HS-27A (cell line): ENCODE results near the gene UNKL.

Source experiments
- DNase-seq: peaks from one replicate; pipeline ENCODE4 v3.0.0-alpha.2; 2012; ENCODE audit warnings: low read depth, missing footprints

Gene UNKL, protein sequence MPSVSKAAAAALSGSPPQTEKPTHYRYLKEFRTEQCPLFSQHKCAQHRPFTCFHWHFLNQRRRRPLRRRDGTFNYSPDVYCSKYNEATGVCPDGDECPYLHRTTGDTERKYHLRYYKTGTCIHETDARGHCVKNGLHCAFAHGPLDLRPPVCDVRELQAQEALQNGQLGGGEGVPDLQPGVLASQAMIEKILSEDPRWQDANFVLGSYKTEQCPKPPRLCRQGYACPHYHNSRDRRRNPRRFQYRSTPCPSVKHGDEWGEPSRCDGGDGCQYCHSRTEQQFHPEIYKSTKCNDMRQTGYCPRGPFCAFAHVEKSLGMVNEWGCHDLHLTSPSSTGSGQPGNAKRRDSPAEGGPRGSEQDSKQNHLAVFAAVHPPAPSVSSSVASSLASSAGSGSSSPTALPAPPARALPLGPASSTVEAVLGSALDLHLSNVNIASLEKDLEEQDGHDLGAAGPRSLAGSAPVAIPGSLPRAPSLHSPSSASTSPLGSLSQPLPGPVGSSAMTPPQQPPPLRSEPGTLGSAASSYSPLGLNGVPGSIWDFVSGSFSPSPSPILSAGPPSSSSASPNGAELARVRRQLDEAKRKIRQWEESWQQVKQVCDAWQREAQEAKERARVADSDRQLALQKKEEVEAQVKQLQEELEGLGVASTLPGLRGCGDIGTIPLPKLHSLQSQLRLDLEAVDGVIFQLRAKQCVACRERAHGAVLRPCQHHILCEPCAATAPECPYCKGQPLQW

DNA sequence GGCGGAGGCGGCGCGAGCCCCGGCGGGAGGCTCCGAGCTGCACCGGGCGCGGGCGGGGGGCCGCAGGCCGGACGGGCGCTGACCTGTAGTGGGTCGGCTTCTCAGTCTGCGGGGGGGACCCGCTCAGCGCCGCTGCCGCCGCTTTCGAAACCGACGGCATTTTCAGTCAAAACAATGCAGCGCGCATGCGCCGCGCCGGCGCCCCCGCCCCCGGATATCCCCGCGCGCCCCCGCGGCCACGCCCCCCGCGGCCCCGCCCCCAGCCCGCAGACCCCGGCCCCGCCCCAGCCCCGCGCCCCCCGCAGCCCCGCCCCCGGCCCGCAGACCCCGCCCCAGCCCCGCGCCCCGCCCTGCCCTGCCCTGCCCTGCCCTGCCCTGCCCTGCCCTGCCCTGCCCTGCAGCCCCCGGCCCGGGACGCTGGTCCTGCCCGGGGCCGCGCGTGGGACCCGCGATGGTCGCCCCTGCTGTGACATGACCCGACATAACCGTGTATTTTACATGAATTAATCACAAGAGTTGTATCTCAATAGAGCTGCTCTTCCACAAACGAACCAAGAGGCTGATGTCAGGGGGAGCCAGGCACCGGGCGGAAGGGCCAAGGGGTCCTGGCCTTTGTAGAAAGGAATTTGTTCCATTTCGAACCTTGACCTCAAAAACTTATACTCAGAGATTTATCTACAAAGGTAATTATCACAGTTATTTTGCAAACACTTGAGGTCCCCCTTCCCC, at the start of gene UNKL:
Gene UNKL (minus strand): TSS at position 173 of the 729 bp plus-strand sequence. CDS start 13 bp downstream, at position 160.
- no peak for DNase-seq

DNA sequence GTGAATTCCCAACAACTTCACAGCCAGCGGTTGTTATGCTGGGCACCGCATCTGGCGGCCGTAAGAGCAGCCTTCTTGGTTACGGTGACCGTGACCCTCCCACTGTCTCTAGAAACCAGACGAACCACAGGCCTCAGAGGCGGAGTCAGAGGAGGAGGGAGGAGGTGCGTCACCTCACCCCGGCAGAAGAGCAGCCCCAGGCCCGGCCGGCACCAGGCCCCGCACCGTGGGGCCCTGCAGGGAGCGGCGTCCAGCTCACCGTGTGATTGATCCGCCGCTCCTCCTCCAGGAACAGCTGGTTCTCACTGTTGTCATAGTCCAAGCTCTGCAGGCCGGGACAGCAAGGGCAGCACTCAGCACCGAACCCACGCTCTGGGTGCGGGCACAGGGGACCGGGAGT, 46.6 kb upstream of the UNKL start:
- no peak for DNase-seq

DNA sequence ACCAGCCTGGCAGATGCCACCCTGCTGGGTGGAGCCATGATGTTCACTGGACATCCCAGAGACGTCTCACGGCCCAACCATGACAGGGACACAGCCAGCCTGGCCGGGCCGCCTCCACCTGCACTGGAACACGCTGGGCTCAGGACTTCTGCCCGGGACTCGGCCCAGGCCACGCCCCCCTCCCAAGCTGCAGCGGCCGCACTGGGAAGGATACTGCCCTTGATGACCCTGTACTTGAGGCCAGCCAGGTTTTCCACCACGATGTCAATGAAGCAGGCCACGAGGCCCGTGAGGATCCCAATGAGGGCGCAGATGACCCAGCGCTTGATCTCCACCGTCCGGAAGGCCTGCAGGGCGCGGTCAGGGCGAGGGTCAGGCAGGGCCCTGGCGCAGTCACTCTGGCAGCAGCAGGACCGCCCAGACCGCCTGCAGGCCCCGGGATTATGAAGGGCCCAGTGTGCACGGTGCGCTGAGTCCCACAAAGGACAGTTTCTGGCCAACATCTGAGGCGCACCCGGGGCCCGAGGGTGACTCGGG, 46.2 kb upstream of the UNKL start:
- no peak for DNase-seq

DNA sequence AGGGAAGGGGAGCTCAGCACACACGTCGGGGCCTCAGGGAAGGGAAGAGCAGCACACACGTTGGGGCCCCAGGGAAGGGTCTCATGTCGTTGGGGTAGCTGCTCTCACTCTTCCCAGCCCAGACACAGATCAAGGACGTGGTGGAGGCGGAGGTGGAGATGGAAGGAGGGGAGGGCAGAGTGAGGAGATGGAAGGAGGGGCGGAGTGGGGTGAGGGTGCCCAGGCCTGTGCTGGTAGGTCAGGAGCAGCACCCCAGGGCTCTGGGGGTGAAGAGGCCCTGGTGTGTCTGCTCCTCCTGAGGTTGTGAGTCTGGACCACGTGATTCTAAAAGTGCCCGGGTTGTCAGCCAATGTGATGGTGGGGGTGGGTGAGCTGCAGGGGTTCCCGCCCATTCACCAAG, 45.5 kb upstream of the UNKL start:
- no peak for DNase-seq

DNA sequence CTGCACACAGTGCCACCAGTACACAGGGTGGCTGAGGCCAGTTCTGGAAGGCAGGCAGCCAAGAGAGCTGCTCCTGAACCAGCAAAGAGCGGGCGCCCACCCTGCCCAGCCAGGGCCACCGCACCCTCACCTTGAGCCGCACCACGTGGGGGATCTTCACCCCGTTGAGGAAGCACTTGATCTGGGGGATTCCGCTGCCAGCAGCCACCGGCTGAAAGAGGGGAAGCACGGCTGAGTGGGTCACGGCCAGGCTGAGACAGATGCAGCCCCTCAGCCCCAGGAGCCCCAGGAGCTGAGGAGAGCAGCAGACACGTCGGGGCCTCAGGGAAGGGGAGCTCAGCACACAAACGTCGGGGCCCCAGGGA, 44.5 kb upstream of the UNKL start:
- DNase-seq = no peak

DNA sequence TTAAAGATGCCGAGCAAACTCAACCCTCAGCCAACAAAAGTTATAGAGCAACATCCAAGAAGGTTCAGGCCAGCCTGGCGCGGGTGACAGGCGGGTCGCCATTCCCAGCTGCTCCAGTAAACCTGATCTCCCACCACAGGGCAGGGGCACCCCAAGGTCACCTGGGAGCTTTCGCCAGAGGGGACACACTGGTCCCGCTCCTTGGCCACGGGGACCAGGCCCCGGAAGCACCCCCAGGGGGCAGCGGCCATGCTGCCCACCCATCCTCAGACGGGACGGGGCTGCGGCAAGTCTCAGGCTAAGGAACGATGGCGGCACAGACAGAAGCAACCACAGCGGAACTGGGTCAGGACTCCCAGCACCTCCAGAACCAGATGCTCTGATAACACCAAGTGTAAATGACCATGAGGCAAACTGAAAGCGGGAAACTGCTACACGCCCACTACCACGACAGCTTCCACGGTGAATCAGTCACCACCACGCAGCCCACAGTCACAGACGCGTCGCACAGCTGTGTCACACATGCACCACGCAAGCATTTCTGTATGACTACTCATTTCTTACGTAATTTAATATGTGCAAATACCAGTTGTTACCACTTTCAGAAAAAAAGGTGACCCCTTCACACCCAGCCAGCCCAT, 44.0 kb upstream of the UNKL start:
- no peak for DNase-seq

DNA sequence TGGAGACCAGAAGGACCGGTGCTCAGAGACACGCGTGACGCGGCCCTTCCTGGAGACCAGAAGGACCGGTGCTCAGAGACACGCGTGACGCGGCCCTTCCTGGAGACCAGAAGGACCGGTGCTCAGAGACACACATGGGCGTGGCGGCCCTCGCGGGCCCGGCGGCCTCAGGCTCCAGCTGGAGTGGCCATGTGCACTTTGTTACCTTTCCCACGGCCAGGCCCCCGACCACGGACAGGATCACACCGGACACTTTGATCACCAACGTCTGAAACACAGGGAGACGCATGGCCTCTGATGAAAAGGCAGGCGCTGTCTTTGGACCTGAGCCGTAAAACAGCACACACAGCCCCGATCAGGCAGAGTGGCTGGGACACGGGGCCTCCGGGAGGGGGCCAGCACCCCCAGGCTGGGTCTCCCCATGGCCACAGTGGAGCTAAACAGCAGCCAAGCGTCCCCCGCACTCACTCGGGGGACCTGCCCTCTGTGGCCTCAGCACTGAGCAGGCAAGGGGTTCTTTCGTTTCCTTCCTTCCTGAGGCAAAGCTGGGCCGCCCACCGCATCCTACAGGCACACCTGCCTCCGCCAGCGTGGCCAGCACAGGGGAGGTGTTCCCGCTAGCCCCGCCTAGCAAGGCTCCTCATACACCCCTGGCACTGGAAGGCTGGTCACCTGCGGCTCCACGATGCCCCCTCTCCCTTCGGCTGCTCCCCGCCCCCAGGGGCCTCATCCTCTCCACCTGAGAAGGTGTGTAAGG, 43.2 kb upstream of the UNKL start:
- no peak for DNase-seq

DNA sequence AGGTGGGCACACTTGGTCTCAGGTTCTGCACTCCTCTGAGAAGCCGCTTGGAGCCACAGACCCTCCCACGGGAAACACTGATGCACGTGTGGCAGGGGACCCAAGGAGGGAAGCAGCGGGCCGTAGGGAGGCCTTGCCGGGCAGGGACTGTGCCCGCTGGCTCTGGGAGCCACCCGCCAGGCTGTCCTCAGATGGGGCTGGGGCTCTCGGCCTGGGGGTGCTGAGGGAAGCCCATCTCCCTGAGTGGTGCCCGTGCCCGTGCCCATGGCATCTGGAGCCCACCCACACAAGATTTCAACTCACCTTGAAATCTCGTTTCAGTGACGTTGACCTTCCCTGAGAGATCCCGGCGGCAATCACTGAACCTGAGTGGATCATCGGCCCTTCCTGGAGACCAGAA, 42.4 kb upstream of the UNKL start:
- DNase-seq = no peak

DNA sequence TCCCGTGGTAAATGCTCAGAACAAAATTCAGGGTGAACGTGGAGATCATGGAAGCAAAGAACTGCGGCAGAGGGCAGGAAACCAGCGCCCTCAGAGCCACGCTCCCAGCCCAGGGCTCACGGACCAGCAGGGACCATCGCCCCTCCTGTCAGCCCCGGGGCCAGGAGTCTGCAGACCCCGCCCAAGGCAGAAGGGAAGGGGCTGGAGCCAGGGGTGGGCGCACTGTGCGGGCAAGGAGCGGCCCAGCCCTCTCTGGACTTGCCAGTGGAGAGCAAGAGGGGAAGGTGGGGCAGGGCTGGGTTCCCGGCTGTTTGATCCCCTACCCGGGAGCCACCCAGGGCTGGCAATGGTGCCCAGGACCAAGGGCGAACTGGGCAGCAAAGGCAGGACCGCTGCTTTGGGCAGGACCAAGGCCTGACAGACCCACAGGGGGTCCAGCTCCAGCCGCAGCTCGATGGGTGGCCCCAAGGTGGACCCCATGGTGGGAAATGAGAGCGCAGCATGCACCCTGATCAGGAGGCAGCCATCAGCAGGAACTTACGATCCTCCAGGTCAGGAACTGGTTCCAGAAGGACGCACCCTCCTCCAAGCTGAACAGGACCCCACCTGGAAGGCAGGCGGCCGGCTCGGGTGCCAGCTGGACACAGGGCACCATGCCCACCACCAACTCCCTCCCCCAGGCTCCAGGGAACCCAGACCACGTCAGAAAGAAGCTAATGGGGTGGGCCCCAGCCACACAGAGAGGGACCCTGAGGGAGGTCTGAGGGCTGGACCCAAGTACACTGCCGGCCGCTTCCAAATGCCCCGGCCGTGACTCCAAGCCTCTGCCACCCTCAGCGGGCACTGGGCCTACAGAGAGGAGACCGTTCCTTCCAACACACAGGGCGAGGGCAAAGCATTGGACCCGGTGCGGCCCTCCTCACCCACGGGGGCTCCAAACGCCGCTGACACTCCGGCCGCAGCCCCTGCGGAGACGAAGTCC, 41.0 kb upstream of the UNKL start:
- DNase-seq = no peak

DNA sequence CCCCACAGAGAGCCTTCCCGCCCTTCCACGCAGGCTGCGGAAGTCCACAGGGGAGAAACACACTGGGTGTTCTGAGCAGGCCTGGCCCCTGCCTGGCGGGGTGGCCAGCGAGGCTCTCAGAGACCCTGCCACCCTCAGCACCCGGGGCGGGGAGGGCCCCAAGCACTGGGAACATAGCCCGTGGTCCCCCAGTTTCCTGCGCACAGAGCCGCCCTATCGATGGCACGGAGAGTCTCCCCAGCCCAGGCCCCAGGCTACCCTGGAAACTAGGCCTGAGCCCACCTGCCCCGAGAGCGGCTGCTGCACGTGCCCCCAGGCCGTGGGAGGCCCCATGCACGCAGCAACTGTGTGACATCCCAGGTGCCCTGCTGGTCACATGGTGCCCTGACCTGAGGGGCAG, 40.1 kb upstream of the UNKL start:
- no peak for DNase-seq

DNA sequence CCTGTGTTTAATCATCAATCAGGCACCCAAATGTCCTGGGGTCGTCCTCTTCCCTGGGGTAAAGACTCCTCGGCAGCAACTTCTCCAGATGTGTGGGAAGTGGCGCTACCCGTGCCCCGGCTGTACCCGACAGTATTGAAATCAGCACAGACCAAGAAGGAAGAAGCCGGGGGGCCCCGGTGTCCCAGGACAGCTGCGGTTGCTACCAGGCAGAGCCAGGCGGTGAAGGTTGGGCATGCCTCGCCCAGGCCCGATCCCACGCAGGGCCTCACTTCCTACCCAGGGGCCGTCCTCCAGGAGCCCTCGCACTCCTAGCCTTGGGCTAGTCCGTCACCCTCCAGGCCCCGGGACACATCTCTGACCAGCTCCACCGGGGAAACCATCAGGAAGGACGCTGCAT, 38.8 kb upstream of the UNKL start:
- DNase-seq = no peak

DNA sequence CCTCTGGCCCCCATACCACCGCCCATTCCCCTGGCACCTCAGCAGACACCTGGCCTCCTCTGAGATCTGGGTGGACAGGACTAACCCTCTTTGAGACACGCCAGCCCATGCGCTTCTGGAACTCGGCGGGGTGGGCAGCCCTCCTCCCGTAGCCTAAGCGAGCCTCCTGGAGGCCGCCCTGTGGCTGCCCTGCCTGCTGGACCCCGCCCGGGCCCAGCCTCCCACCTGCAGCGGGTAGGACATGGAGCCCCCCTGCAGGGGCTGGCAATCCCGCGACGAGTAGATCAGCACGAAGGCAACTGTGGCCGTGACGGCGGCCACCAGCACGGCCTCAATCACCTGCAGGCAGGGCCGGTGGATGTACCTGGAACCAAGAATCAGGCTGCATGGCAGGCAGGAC, 38.0 kb upstream of the UNKL start:
- no peak for DNase-seq

DNA sequence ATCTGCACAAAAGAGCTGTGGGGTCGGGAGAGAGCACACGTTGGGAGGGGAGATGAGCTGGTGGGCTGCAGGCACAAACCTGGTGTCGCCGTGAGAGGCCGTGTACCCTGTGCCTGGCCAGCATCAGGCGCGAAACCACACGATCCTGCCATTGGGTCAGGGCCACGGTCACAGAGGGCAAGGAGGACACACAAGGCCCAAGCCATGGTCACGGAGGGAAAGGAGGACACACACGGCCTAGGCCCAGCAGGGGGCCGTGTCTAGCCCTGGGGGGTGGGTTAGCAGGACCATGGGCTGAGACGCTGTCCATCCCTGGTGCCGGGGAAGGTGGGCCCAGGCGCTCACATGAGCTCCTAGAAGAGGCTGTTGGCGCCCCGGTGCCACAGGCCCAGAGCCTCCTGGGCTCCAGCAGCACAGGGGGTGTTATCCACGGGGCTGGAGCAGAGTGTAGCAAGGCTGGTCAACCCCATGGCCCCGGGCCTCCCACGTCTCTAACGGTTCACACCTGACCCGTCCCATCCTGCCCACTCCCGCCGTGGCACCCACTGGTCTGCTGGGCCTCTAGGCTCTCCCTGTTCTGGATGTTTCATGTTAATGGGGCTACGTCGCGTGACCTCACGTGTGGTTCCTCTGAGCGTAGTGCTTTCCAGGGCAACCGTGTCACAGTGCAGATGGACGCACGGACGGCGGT, 37.3 kb upstream of the UNKL start:
- no peak for DNase-seq

DNA sequence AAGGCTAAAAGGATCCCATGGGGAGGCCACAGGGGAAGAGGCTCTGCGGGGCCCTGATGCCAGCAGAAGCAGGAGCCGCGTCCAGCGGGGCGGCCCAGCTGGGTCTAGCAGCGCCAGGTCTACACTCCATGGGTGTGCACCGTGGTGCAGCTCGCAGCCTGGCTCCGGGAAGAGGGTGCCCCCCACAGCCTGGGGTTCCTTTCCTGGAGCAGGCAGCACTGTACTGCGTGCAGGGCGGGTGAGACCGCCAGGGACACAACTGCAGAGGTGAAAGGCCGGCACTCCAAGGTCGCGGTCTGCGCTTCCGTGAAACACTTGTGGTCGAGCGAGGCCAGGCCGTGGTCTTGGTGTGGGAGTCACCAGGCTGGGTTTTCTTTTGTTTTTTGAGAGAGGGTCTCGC, 36.3 kb upstream of the UNKL start:
- no peak for DNase-seq

DNA sequence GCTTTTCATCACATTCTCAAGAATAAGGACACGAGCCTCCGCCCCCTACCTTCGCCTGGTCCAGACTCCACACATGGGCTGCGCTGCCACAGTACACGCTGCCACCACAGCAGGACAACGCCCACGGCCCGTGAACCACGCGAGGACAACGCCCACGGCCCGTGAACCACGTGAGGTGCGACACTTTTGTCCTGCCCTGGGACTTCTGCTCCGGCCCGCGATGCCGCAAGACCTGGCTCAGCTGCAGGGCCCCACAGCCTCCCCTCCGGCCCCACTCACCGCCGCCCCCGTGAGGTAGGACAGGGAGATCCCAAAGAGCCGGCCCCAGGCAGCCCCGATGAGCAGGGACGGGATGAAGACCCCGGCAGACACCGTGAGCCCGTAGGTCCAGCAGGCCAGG, 35.7 kb upstream of the UNKL start:
- no peak for DNase-seq

DNA sequence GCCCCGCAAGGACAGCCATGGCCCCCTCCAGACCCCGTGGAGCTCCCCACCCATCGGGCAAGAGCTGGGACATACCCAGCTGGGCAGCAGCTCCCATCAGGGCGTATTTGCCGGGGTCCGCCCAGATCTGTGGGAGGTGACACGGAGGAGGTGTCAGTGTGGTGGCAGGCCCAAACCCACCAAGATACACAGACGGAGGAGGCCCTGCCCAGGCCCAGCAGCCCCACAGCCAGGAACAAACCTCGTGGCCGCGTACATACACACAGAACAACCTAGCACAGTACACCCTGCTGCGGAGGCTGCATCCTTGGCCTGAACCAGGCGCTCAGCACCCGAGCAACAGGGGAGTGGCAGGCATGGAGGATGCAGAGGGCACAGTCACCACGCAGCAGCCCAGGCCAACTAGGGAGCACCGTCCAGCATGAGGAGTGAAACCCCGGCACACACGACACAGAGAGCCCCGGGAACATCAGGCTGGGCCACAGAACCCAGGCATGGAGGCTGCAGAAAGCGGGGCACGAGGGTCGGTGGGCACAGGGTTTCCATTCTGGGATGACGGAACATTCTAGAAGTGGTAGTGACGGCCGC, 34.8 kb upstream of the UNKL start:
- DNase-seq = no peak

DNA sequence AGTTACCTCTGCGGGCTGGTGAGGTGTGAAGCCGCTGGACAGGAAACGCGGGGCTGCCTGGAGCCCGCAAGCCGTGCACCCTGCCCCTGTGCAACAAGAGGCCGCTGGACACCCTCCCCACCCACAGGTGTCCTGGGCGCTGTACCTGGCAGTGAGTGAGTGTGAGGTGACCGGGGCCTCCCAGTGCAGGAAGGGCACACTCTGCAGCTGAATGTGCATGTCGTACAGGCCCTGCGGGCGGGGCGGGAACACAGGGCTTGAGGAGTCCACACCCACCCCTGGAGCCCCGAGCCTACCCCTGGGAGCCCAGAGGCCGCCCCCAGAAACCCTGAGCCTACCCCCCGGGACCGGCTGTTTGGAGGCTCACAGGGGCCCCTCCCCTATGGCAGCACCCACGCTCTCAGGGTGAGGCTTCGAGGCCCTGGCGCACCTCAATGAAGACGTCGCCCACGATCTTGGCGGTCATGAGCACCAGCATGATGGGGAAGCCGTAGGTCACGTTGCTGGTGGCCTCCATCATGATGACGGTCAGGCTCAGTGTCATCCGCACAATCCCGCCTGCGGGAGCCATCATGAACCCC, 34.1 kb upstream of the UNKL start:
- no peak for DNase-seq

DNA sequence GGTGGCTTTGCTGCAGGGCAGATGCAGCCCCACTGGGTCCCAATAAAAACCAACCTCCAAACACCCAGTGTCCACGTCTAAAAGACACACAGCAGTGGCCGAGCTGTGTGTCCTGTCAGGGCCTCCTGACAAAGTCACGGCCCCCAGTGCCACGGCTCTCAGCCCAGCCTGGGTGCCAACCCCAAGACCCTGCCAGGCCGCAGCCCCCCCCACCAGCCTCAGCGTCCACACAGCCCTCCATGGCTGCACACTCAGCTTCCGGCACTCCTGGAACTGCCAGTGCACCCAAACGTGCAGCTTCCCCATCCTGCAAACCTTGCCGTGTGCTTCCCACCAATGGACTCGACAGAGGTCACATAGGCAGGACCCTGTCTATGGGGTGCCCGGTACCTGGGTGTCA, 33.5 kb upstream of the UNKL start:
- DNase-seq = no peak
